Cardiac fibroblast (primary cell): Measurements from ENCODE around the gene ADGRF1.
"Not testable (repeated sequence)": the region's sequence is repeated elsewhere in the genome, so short reads cannot be mapped to it uniquely, and the experiment has no call there.

Source experiments
- DNase-seq, 2 donors: peaks; one replicate each; pipeline versions ENCODE4 v3.0.0 to v3.0.0-alpha.2; 2010; ENCODE audit warnings: low read depth in 2 of 2
- H3K4me3 ChIP-seq, 2 donors: replicated peaks in 1 of 2; 1 replicate in 1 of 2; 2 replicates in 1 of 2; pipeline ENCODE4 v1.5.1; 2011; ENCODE audit warnings: low read depth in 2 of 2, low read length in 2 of 2, mild to moderate bottlenecking in 2 of 2, moderate library complexity in 1 of 2
- CTCF ChIP-seq: IDR thresholded peaks from one replicate; pipeline ENCODE4 v1.5.1; 2011; ENCODE audit warnings: low read depth, mild to moderate bottlenecking, low read length, inconsistent platforms

Gene ADGRF1

GRCh38 chr6:47061309-47062300 lies 19.5 kb upstream of the ADGRF1 start:
- DNase-seq: peak; percentile 50 to 63
- TF ChIP-seq CTCF: no peak
- no peak overlapping the region for H3K4me3 ChIP-seq

- no peak for DNase-seq
- no peak for TF ChIP-seq CTCF
- H3K4me3 ChIP-seq: no peak overlapping the region
Measured at GRCh38 chr6:47059216-47059885, 17.2 kb upstream of the ADGRF1 start.

GRCh38 chr6:47057830-47058540 lies 15.9 kb upstream of the ADGRF1 start:
- DNase-seq: peak in 1 of 2 donors; percentile 56
- no peak for TF ChIP-seq CTCF
- H3K4me3 ChIP-seq: no peak overlapping the region

GRCh38 chr6:47056832-47057231 lies 14.7 kb upstream of the ADGRF1 start:
- H3K4me3 ChIP-seq: no peak overlapping the region
- TF ChIP-seq CTCF: no peak

GRCh38 chr6:47054302-47054701 lies 12.2 kb upstream of the ADGRF1 start:
- not testable (repeated sequence) for DNase-seq, H3K4me3 ChIP-seq

More at GRCh38 chr6:47056832-47057231, 14.7 kb upstream of the ADGRF1 start:
- DNase-seq: no peak

- DNase-seq: no peak
- no peak for TF ChIP-seq CTCF
Measured at GRCh38 chr6:47048638-47049037, 6.5 kb upstream of the ADGRF1 start.

More at GRCh38 chr6:47048638-47049037, 6.5 kb upstream of the ADGRF1 start:
- H3K4me3 ChIP-seq: no peak overlapping the region
